ENCODE data around the gene PHTF1.

PHTF1 gene

GRCh38 chr1:113759333-113760101, at the start of gene PHTF1:
Gene PHTF1 (minus strand): TSS chr1:113759486. CDS start chr1:113758703, 783 bp downstream.
- peak; percentile 81 for DNase-seq (ENCODE audit: extremely low spot score)
- TF ChIP-seq HDGF (IDR thresholded peaks at IDR 0.05; ENCODE audit: borderline replicate concordance) (no peak), ELF4 (IDR thresholded peaks at IDR 0.05) (peak; percentile 51; the same call in 1 of the 2 replicates)
- CTCF ChIA-PET: interaction anchor here (0.7 kb wide), 2 partner anchors 11 to 700 kb away, joined by 3 read pairs; no protein-coding TSS in a partner anchor
- POLR2A ChIA-PET: interaction anchor here (0.7 to 3.5 kb wide), 16 partner anchors 9 to 170 kb away, joined by 3 to 31 read pairs (median 4); partner anchors contain the start of genes AP4B1, DCLRE1B, HIPK1 and RSBN1

GRCh38 chr1:113808450-113809195, 49.3 kb upstream of the PHTF1 start:
- ChIA-PET CTCF (interaction anchor here (0.6 kb wide), 1 partner anchor 95 kb away, joined by 7 read pairs; no protein-coding TSS in a partner anchor), POLR2A (no interaction called here)
- no peak for DNase-seq (ENCODE audit: extremely low spot score)
- TF ChIP-seq FOXA1 (IDR thresholded peaks at IDR 0.05): no peak
- TF ChIP-seq FOXK2 (IDR thresholded peaks at IDR 0.05): no peak
- no peak for TF ChIP-seq TARDBP (IDR thresholded peaks at IDR 0.05)
- no peak for TF ChIP-seq CTBP1 (IDR thresholded peaks at IDR 0.05; ENCODE audit: borderline replicate concordance)
- TF ChIP-seq FOXM1 (IDR thresholded peaks at IDR 0.05; ENCODE audit: borderline replicate concordance): no peak
- no peak for TF ChIP-seq ZNF384 (IDR thresholded peaks at IDR 0.05)
- TF ChIP-seq, protein P1, sequence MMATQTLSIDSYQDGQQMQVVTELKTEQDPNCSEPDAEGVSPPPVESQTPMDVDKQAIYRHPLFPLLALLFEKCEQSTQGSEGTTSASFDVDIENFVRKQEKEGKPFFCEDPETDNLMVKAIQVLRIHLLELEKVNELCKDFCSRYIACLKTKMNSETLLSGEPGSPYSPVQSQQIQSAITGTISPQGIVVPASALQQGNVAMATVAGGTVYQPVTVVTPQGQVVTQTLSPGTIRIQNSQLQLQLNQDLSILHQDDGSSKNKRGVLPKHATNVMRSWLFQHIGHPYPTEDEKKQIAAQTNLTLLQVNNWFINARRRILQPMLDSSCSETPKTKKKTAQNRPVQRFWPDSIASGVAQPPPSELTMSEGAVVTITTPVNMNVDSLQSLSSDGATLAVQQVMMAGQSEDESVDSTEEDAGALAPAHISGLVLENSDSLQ (IDR thresholded peaks at IDR 0.05): no peak
- no peak for TF ChIP-seq ARNT (IDR thresholded peaks at IDR 0.05)
- TF ChIP-seq NFRKB (IDR thresholded peaks at IDR 0.05): no peak
- no peak for TF ChIP-seq SUZ12 (IDR thresholded peaks at IDR 0.05)

GRCh38 chr1:113805639-113806038, 46.4 kb upstream of the PHTF1 start:
- ChIA-PET CTCF (no interaction called here), POLR2A (interaction anchor here (1.4 kb wide), 1 partner anchor 45 kb away, joined by 4 read pairs; no protein-coding TSS in a partner anchor)
- TF ChIP-seq BHLHE40 (IDR thresholded peaks at IDR 0.05; ENCODE audit: borderline replicate concordance) (no peak), ELF4 (IDR thresholded peaks at IDR 0.05) (no peak)
- DNase-seq (ENCODE audit: extremely low spot score): no peak

- CTCF ChIA-PET: no interaction called here
- POLR2A ChIA-PET: interaction anchor here (1.4 kb wide), 1 partner anchor 45 kb away, joined by 4 read pairs; no protein-coding TSS in a partner anchor
- TF ChIP-seq TARDBP (IDR thresholded peaks at IDR 0.05) (no peak), ELF4 (IDR thresholded peaks at IDR 0.05) (no peak), FOXA1 (IDR thresholded peaks at IDR 0.05) (no peak), SP1 (IDR thresholded peaks at IDR 0.05) (no peak), FOXK2 (IDR thresholded peaks at IDR 0.05) (no peak), NFRKB (IDR thresholded peaks at IDR 0.05) (no peak), HDGF (IDR thresholded peaks at IDR 0.05; ENCODE audit: borderline replicate concordance) (no peak)
- no peak for DNase-seq (ENCODE audit: extremely low spot score)
These were observed 45.9 kb upstream of the PHTF1 start for GRCh38 chr1:113805256-113805531.

DNA sequence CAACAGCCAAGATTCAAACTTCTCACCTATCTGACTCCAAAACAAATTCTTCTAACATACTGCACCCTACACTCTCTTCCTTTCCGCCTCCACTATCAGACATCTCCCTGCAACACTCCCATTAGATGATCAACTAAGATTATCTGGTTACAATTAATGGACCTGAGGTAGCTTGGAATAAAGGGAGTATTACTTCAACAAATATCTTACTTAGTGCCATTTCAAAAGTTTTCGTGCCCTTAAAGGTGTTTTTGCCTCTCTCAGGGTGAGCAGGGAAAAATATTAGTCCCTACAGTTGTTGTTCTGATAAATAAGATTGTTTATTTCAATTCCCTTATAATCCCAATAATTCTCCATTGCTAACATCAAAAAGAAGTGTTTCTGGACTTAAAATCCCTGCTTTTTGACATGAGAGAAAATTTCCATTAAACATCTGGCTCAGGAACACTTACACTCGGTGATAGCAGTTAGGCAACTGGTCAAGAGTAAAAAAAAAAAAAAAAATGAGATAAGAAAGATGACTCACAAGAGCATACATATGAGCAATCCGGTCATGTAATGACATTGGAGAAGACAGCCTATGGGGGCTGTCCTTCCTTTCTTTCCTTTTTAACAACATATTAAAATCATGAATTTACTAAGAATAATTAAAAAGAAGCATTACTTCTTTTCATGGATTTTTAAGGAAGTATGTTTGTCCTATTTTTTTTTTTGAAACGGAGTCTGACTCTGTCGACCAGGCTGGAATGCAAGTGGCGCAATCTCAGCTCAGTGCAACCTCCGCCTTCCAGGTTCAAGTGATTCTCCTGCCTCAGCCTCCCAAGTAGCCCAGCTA, 45.4 kb upstream of the PHTF1 start:
- TF ChIP-seq SP1 (IDR thresholded peaks at IDR 0.05): no peak
- TF ChIP-seq ZNF384 (IDR thresholded peaks at IDR 0.05): peak; percentile 94
- TF ChIP-seq ARNT (IDR thresholded peaks at IDR 0.05): no peak
- TF ChIP-seq NFRKB (IDR thresholded peaks at IDR 0.05): no peak
- TF ChIP-seq SUZ12 (IDR thresholded peaks at IDR 0.05): no peak
- TF ChIP-seq CTBP1 (IDR thresholded peaks at IDR 0.05; ENCODE audit: borderline replicate concordance): peak; percentile 42; the same call in 1 of the 2 replicates
- no peak for TF ChIP-seq ELF4 (IDR thresholded peaks at IDR 0.05)
- TF ChIP-seq, protein P1 (IDR thresholded peaks at IDR 0.05): no peak
- DNase-seq (ENCODE audit: extremely low spot score): peak; percentile 43
- ChIA-PET CTCF (interaction anchor here (0.5 kb wide), 1 partner anchor 21 kb away, joined by 3 read pairs; no protein-coding TSS in a partner anchor), POLR2A (interaction anchor here (1.4 to 2.2 kb wide), 2 partner anchors 8 to 44 kb away, joined by 4 to 7 read pairs; partner anchors contain the start of gene RSBN1)

DNA sequence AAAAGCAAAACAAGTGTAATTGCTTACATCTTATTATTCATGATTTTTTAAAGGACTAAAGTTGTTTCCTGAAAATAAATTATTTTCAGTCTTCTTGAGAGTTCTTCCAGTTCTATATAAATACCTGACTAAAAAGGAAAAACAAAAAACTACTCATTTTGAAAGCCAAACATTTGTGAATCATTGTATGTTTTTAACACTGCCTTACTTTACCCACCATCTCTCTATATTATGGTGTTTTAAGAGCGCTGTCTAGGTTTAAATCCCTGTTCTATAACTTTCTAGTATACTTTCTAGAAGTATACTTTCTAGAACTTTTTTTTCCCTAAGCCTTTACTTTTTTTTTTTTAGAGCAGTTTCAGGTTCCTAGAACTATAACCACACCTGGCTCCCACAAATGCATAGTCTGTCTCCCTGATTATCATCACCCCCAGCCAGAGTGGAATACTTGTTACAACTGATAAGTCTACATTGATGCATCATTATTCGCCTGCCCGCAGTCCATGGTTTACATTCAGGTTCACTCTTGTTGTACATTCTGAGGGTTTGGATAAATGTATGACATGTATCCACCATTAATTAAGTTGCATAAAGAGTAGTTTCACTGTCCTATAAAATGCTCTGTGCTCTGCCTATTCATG, 43.2 kb upstream of the PHTF1 start:
- POLR2A ChIA-PET: interaction anchor here (1.4 to 2.2 kb wide), 2 partner anchors 10 to 42 kb away, joined by 5 to 7 read pairs; partner anchors contain the start of gene RSBN1
- CTCF ChIA-PET: no interaction called here

More for the DNA sequence above, 43.2 kb upstream of the PHTF1 start:
- DNase-seq (ENCODE audit: extremely low spot score): no peak
- TF ChIP-seq SUZ12 (IDR thresholded peaks at IDR 0.05): no peak
- TF ChIP-seq, protein P1 (IDR thresholded peaks at IDR 0.05): no peak
- no peak for TF ChIP-seq ZNF384 (IDR thresholded peaks at IDR 0.05)
- no peak for TF ChIP-seq L3MBTL2 (conservative IDR thresholded peaks at IDR 0.05)
- TF ChIP-seq FOXA1 (IDR thresholded peaks at IDR 0.05): no peak
- TF ChIP-seq CTBP1 (IDR thresholded peaks at IDR 0.05; ENCODE audit: borderline replicate concordance): no peak
- no peak for TF ChIP-seq ARNT (IDR thresholded peaks at IDR 0.05)
- no peak for TF ChIP-seq HDGF (IDR thresholded peaks at IDR 0.05; ENCODE audit: borderline replicate concordance)
- no peak for TF ChIP-seq LEF1 (IDR thresholded peaks at IDR 0.05; ENCODE audit: borderline replicate concordance)
- no peak for TF ChIP-seq NFRKB (IDR thresholded peaks at IDR 0.05)
- no peak for TF ChIP-seq FOXM1 (IDR thresholded peaks at IDR 0.05; ENCODE audit: borderline replicate concordance)
- TF ChIP-seq FOXK2 (IDR thresholded peaks at IDR 0.05): no peak
- no peak for TF ChIP-seq TARDBP (IDR thresholded peaks at IDR 0.05)
- no peak for TF ChIP-seq ELF4 (IDR thresholded peaks at IDR 0.05)
- no peak for TF ChIP-seq BHLHE40 (IDR thresholded peaks at IDR 0.05; ENCODE audit: borderline replicate concordance)
- no peak for TF ChIP-seq SP1 (IDR thresholded peaks at IDR 0.05)

All from HEK293T (cell line).